Measurements from ENCODE around the gene NFAM1.

DNA sequence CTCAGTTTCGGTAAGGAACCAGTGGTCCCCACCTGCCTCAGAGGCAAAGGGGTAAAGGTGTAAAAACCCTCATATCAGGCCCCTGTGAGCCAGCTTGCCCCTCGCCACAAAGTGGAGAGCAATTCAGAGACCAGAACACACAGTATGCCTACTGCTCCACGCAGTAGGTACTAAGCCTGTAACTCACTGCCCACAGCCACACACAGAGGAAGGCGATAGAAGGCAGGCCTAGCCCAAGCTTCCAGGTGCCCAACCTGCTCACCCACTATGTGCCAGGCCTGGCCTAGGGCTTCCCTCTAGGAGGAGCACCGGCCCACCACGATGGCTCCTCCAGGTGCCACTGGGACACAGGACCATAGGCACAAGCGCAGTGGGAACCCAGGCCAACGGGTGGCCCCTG lies 98.7 kb downstream of the NFAM1 start:
- TF ChIP-seq CTCF (IDR thresholded peaks at IDR 0.05): no peak
- no peak for TF ChIP-seq POLR2A (IDR thresholded peaks at IDR 0.05)

All from uterus (tissue), 2 donors.